ENCODE measurements around the gene DACH1.

DNA sequence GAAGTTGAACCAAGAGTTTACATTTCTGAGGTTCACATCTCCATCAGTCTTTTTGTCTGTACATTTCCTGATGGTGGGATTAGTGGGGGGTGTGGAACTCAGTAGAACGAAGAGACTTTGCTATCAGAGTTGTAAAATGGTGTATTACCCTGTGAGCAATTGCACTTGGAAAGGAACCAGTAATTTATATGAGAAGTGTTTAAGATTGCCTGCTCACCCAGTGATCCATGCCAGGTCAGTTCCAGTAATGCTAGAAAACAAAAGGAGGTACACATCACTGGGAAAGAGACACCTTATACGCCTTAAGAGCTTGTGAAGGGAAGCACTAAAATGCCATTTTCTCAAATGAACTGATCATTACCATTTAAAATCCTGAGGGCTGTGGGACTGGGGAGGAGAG is 7.5 kb upstream of the DACH1 start:
- no peak for TF ChIP-seq POLR2A (IDR thresholded peaks at IDR 0.05; ENCODE audit: low read depth, low read length)
- TF ChIP-seq, protein P1, sequence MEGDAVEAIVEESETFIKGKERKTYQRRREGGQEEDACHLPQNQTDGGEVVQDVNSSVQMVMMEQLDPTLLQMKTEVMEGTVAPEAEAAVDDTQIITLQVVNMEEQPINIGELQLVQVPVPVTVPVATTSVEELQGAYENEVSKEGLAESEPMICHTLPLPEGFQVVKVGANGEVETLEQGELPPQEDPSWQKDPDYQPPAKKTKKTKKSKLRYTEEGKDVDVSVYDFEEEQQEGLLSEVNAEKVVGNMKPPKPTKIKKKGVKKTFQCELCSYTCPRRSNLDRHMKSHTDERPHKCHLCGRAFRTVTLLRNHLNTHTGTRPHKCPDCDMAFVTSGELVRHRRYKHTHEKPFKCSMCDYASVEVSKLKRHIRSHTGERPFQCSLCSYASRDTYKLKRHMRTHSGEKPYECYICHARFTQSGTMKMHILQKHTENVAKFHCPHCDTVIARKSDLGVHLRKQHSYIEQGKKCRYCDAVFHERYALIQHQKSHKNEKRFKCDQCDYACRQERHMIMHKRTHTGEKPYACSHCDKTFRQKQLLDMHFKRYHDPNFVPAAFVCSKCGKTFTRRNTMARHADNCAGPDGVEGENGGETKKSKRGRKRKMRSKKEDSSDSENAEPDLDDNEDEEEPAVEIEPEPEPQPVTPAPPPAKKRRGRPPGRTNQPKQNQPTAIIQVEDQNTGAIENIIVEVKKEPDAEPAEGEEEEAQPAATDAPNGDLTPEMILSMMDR (IDR thresholded peaks at IDR 0.05; ENCODE audit: extremely low read depth in 1 of 2, insufficient read depth in 1 of 2, low read depth in 1 of 2, low read length in 2 of 2), result no peak
- no peak for TF ChIP-seq POLR2AphosphoS5 (IDR thresholded peaks at IDR 0.05; ENCODE audit: insufficient read depth, low read depth, low read length)

Measured in endothelial cell of umbilical vein (primary cell).